Measurements from ENCODE around the gene ROGDI. TPM values are rescaled to one million over a fixed set of nuclear protein-coding genes. Genes with fewer than 3 reads are reported as not detected.

The ROGDI gene
- total RNA-seq, 6 experiments from 2014 or later, result 16.8 to 20.1 (median 18.5) TPM

DNA sequence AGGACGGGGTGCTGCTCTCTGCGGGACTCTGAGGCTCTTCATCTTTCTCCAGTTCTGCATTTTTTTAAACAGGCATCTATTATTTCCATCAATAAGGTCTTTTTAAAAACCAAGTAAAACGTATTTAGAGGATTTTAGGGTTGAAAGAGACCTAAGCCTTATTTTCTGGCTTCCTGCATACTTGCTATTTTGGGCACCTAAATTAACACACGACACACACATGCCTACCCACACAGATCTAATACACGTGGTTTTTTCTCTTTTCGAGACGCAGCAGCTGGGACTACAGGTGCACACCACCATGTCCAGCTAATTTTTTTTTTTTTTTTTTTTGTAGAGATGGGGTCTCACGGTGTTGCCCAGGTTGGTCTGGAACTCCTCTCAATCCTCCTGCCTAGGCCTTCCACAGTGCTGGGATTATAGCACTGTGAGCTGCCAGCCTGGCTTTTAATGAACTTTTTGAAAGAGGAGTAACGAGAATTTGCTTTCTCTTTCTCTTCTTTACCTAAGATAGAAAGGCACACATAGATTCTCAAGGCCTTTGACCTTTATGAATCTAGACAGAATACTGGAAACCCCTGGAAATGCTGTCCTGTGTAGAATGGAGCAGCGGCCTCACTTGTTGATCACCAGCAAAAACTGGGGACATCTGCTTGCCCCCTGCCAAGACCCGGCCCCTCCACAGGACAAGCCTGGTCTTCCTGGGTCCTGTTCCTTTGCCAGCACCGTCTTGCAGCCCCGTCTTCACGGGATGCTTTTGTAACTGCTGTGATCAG lies 54.3 kb downstream of the ROGDI start:
- H3K4me1 Mint-ChIP-seq (ENCODE audit: low read depth), result peaks cover 8% of the 10 kb centered on the region
- H3K36me3 Mint-ChIP-seq (ENCODE audit: low read depth), result no peaks in the 10 kb centered on the region
- H3K27me3 Mint-ChIP-seq (ENCODE audit: insufficient read depth), result no peaks in the 10 kb centered on the region
- no peak overlapping the region for H3K4me3 Mint-ChIP-seq
- TF ChIP-seq CTCF (IDR thresholded peaks at IDR 0.05), result no peak
- H3K27ac Mint-ChIP-seq, result no peak overlapping the region
- no peaks in the 10 kb centered on the region for H3K9me3 Mint-ChIP-seq
- no peak for DNase-seq

- Mint-ChIP-seq H3K36me3 (ENCODE audit: low read depth) (no peaks in the 10 kb centered on the region), H3K4me1 (ENCODE audit: low read depth) (peaks cover 12% of the 10 kb centered on the region), H3K4me3 (no peak overlapping the region), H3K9me3 (no peaks in the 10 kb centered on the region), H3K27me3 (ENCODE audit: insufficient read depth) (no peaks in the 10 kb centered on the region; the same call in 1 of the 2 replicates), H3K27ac (no peak overlapping the region)
- TF ChIP-seq CTCF (IDR thresholded peaks at IDR 0.05), result no peak
- DNase-seq, result no peak
Observed at GRCh38 chr16:4746991-4747574, 55.4 kb downstream of the ROGDI start.

Other genes starting within 250 kb of the ROGDI start
- gene C16orf96, start 246.3 kb downstream of the ROGDI start, total RNA-seq (2021; fragmentation: NEBNext Ultra II Directional; extraction: Animal tissue kit (Norgen Biotek cat#: 25700)), result not detected
- 10 to 100 TPM; 23.5 to 33.2 (median 27.9) TPM for gene UBALD1, start 187.7 kb downstream of the ROGDI start, total RNA-seq (2021; fragmentation: NEBNext Ultra II Directional; extraction: Animal tissue kit (Norgen Biotek cat#: 25700))
- 10 to 100 TPM; 65.8 to 81.6 (median 69.1) TPM for gene MGRN1, start 177.8 kb downstream of the ROGDI start, total RNA-seq (2021; fragmentation: NEBNext Ultra II Directional; extraction: Animal tissue kit (Norgen Biotek cat#: 25700))
- gene NUDT16L1, start 109.1 kb downstream of the ROGDI start, total RNA-seq (2021; fragmentation: NEBNext Ultra II Directional; extraction: Animal tissue kit (Norgen Biotek cat#: 25700)), result 10 to 100 TPM; 33.2 to 41.8 (median 34.3) TPM
- gene ANKS3, start 68.4 kb downstream of the ROGDI start, total RNA-seq (2021; fragmentation: NEBNext Ultra II Directional; extraction: Animal tissue kit (Norgen Biotek cat#: 25700)), result 10 to 100 TPM; 16.7 to 23.1 (median 19.7) TPM
- gene DNAAF8, start 68.1 kb downstream of the ROGDI start, total RNA-seq (2021; fragmentation: NEBNext Ultra II Directional; extraction: Animal tissue kit (Norgen Biotek cat#: 25700)), result 1 to 10 TPM; 1.1 to 2.8 (median 1.6) TPM
- gene ZNF500, start 35.5 kb downstream of the ROGDI start, total RNA-seq (2021; fragmentation: NEBNext Ultra II Directional; extraction: Animal tissue kit (Norgen Biotek cat#: 25700)), result 10 to 100 TPM in 4 of 6 experiments, 1 to 10 TPM in 2; 8.9 to 13.4 (median 10.4) TPM
- not detected for gene SEPTIN12, start 14.3 kb downstream of the ROGDI start, total RNA-seq (2021; fragmentation: NEBNext Ultra II Directional; extraction: Animal tissue kit (Norgen Biotek cat#: 25700))
- gene SMIM22, start 7.3 kb downstream of the ROGDI start, total RNA-seq (2021; fragmentation: NEBNext Ultra II Directional; extraction: Animal tissue kit (Norgen Biotek cat#: 25700)), result not detected
- gene GLYR1, start 44.7 kb upstream of the ROGDI start, total RNA-seq (2021; fragmentation: NEBNext Ultra II Directional; extraction: Animal tissue kit (Norgen Biotek cat#: 25700)), result 10 to 100 TPM; 77.6 to 89.4 (median 81.8) TPM
- 10 to 100 TPM; 21.3 to 24.8 (median 22.0) TPM for gene UBN1, start 44.8 kb upstream of the ROGDI start, total RNA-seq (2021; fragmentation: NEBNext Ultra II Directional; extraction: Animal tissue kit (Norgen Biotek cat#: 25700))
- gene PPL, start 134.5 kb upstream of the ROGDI start, total RNA-seq (2021; fragmentation: NEBNext Ultra II Directional; extraction: Animal tissue kit (Norgen Biotek cat#: 25700)), result under 1 TPM in 3 of 6 experiments, not detected in 3; 0.02 to 0.06 (median 0.05) TPM
- gene SEC14L5, start 155.7 kb upstream of the ROGDI start, total RNA-seq (2021; fragmentation: NEBNext Ultra II Directional; extraction: Animal tissue kit (Norgen Biotek cat#: 25700)), result not detected
- 10 to 100 TPM; 14.4 to 18.7 (median 16.4) TPM for gene NAGPA, start 231.3 kb upstream of the ROGDI start, total RNA-seq (2021; fragmentation: NEBNext Ultra II Directional; extraction: Animal tissue kit (Norgen Biotek cat#: 25700))